Mesendoderm (in vitro differentiated cells): ENCODE results near the gene C17orf58.
A peak's percentile ranks its signal among the peaks of the same experiment; 100 is the strongest.
"Not testable (repeated sequence)": the region's sequence is repeated elsewhere in the genome, so short reads cannot be mapped to it uniquely, and the experiment has no call there.

ENCODE experiments used
- DNase-seq: peaks from one replicate; pipeline ENCODE4 v3.0.0; 2013
- H2AK5ac ChIP-seq: 2 replicates; pipeline ENCODE4 v1.6.1; 2013; ENCODE audit warnings: low read length, inconsistent platforms
- H2BK120ac ChIP-seq: 2 replicates; pipeline ENCODE4 v1.6.1; 2013; ENCODE audit warnings: low read depth, mild to moderate bottlenecking, low read length, moderate library complexity, mixed read lengths
- H2BK15ac ChIP-seq: replicated peaks from 2 replicates; pipeline ENCODE4 v1.6.1; 2013; ENCODE audit warnings: low read depth, mild to moderate bottlenecking, moderate library complexity
- H2BK5ac ChIP-seq: 2 replicates; pipeline ENCODE4 v1.6.1; 2013; ENCODE audit warnings: low read length, inconsistent platforms
- H3K18ac ChIP-seq: 2 replicates; pipeline ENCODE4 v1.6.1; 2013; ENCODE audit warnings: mild to moderate bottlenecking, low read length, mixed read lengths
- H3K23ac ChIP-seq: one replicate; pipeline ENCODE4 v1.6.1; 2013; ENCODE audit warnings: low read length
- H3K27ac ChIP-seq: 2 replicates; pipeline ENCODE4 v1.5.1; 2013; ENCODE audit warnings: low read depth, mild to moderate bottlenecking, inconsistent platforms, low read length, moderate library complexity
- H3K27me3 ChIP-seq: 2 replicates; pipeline ENCODE4 v1.6.1; 2013; ENCODE audit warnings: low read length, control low read depth, mild to moderate bottlenecking, inconsistent platforms; ENCODE audit not compliant: insufficient read depth, poor library complexity
- H3K36me3 ChIP-seq: 2 replicates; pipeline ENCODE4 v1.6.1; 2013; ENCODE audit warnings: low read length, inconsistent platforms; ENCODE audit not compliant: control insufficient read depth, insufficient read depth
- H3K4ac ChIP-seq: one replicate; pipeline ENCODE4 v1.6.1; 2013; ENCODE audit warnings: low read depth, mild to moderate bottlenecking, low read length, moderate library complexity
- H3K4me1 ChIP-seq: 2 replicates; pipeline ENCODE4 v1.6.1; 2013; ENCODE audit warnings: low read depth, low read length, inconsistent platforms; ENCODE audit not compliant: control insufficient read depth
- H3K4me2 ChIP-seq: 2 replicates; pipeline ENCODE4 v1.6.1; 2013; ENCODE audit warnings: low read length
- H3K4me3 ChIP-seq: 2 replicates; pipeline ENCODE4 v1.5.1; 2013; ENCODE audit warnings: mild to moderate bottlenecking, low read length
- H3K56ac ChIP-seq: one replicate; pipeline ENCODE4 v1.6.1; 2013; ENCODE audit warnings: low read length
- H3K79me1 ChIP-seq: 2 replicates; pipeline ENCODE4 v1.6.1; 2013; ENCODE audit warnings: low read length, inconsistent platforms
- H3K79me2 ChIP-seq: 2 replicates; pipeline ENCODE4 v1.6.1; 2013; ENCODE audit warnings: mild to moderate bottlenecking, low read length; ENCODE audit not compliant: control insufficient read depth, insufficient read depth
- H3K9ac ChIP-seq: 2 replicates; pipeline ENCODE4 v1.6.1; 2013; ENCODE audit warnings: low read length, inconsistent platforms
- H4K5ac ChIP-seq: one replicate; pipeline ENCODE4 v1.6.1; 2013; ENCODE audit warnings: low read length
- H4K8ac ChIP-seq: one replicate; pipeline ENCODE4 v1.6.1; 2013; ENCODE audit warnings: low read depth, mild to moderate bottlenecking, control low read depth, low read length, moderate library complexity
- WGBS: extraction: QIAGEN DNeasy Blood & Tissue Kit; methylation state at CpG from one replicate; pipeline ENCODE4 v1.1.7; 2013; ENCODE audit warnings: low lambda C conversion rate, missing lambda C conversion rate; ENCODE audit not compliant: insufficient coverage; ENCODE audit errors: extremely low coverage; 5-methylcytosine and 5-hydroxymethylcytosine counted together

Gene C17orf58

DNA sequence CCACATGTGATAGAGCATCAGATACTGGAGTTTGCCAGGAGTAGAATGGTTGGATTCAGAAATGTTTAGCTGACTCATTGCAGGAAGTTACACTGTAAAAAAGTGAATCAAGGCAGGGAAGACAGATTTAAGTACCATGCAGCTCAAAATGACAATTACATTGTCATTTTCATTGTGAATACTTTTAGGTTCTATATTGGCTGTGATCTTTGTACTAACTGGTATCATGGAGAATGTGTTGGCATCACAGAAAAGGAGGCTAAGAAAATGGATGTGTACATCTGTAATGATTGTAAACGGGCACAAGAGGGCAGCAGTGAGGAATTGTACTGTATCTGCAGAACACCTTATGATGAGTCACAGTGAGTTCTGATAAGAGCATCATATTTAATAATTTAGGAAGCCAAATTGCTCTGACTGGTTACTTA lies 33.1 kb downstream of the C17orf58 start:
- H2AK5ac ChIP-seq, H3K79me1 ChIP-seq, H3K4me1 ChIP-seq, H3K27ac ChIP-seq, H3K18ac ChIP-seq, H3K4ac ChIP-seq, H4K5ac ChIP-seq, H3K79me2 ChIP-seq, H4K8ac ChIP-seq, H2BK15ac ChIP-seq, H3K4me3 ChIP-seq, H3K9ac ChIP-seq, H2BK5ac ChIP-seq, H2BK120ac ChIP-seq, H3K27me3 ChIP-seq, H3K56ac ChIP-seq, H3K23ac ChIP-seq, H3K4me2 ChIP-seq, H3K36me3 ChIP-seq: not testable (repeated sequence)
- DNase-seq, result peak; percentile 55
- WGBS, result no CpG with 5 or more reads among the region's 1 CpG

DNA sequence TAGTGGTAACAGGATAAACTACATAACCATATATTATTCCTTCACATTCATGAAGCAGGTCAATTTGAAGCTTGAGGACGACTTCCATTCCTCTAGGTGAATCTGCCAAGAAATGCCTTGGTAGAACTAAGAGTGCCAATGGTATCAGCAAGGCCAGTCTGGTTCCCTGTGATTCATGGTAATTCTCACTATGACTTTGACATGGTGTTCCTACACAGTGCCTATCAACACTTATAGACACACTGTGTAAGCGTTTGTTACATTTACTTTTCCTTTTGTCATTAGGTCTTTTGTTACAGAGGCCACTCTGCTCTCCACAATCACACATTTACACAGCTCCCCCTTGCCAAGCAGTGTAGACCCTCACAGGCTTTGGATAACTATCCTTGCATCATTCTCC lies 34.1 kb downstream of the C17orf58 start:
- not testable (repeated sequence) for H3K27me3 ChIP-seq, H2BK120ac ChIP-seq, H3K4me2 ChIP-seq, H4K8ac ChIP-seq, H3K4me1 ChIP-seq, H2BK15ac ChIP-seq, H3K18ac ChIP-seq, H2AK5ac ChIP-seq, H3K79me1 ChIP-seq, H3K56ac ChIP-seq, H3K79me2 ChIP-seq, H3K9ac ChIP-seq, H2BK5ac ChIP-seq, H4K5ac ChIP-seq, H3K27ac ChIP-seq, H3K23ac ChIP-seq, H3K4ac ChIP-seq, H3K4me3 ChIP-seq, DNase-seq, H3K36me3 ChIP-seq
- no CpG with 5 or more reads among the region's 2 CpGs for WGBS

DNA sequence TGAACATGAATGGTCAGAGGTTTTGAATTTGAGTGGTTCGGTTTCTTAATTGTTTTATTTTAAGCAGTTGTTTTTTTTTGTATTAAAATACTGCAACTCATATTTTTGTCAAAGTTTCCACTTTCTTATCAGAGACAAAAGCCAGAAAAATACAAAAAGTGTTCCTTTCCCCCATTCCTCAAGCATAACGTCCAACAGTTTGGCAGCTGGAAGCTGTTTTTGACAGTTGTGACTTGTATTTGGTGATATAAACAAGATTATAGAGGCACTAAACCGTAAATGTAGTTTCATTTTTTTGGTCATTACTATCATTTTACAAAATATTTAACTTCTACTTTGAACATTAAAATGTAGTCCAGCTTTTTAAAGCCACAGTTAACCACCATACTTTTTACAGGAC lies 36.0 kb downstream of the C17orf58 start:
- not testable (repeated sequence) for H2BK15ac ChIP-seq, H3K4ac ChIP-seq, H3K27ac ChIP-seq, H2BK120ac ChIP-seq, H4K8ac ChIP-seq, H2AK5ac ChIP-seq, H3K4me1 ChIP-seq, DNase-seq, H3K23ac ChIP-seq, H3K56ac ChIP-seq, H3K4me3 ChIP-seq, H2BK5ac ChIP-seq, H3K27me3 ChIP-seq, H3K36me3 ChIP-seq, H3K4me2 ChIP-seq, H3K18ac ChIP-seq, H3K79me1 ChIP-seq, H3K9ac ChIP-seq, H4K5ac ChIP-seq, H3K79me2 ChIP-seq
- whole genome bisulfite sequencing, result no CpG with 5 or more reads among the region's 3 CpGs

DNA sequence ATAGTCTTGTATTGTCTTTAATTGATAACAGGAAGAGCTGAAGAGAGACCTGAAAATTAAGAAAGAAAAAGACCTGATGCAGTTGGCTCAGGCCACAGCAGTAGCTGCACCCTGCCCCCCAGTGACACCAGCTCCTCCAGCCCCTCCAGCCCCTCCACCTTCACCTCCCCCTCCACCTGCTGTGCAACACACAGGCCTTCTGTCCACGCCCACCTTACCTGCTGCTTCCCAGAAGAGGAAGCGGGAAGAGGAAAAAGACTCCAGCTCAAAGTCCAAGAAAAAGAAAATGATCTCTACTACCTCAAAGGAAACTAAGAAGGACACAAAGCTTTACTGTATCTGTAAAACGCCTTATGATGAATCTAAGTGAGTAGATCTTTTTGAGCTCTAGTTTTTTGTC lies 36.8 kb downstream of the C17orf58 start:
- Histone ChIP-seq H3K4me2 (no peak overlapping the region), H3K56ac (no peak overlapping the region), H3K18ac (no peak overlapping the region), H3K9ac (no peak overlapping the region), H4K8ac (no peak overlapping the region), H3K79me2 (no peaks in the 10 kb centered on the region), H4K5ac (no peak overlapping the region), H2BK120ac (no peak overlapping the region), H2BK5ac (no peak overlapping the region), H2AK5ac (no peak overlapping the region), H3K4me1 (no peaks in the 10 kb centered on the region), H3K4ac (no peak overlapping the region), H3K79me1 (no peaks in the 10 kb centered on the region), H3K27me3 (no peaks in the 10 kb centered on the region), H3K36me3 (peaks cover 2% of the 10 kb centered on the region), H3K23ac (no peak overlapping the region), H3K4me3 (no peak overlapping the region), H3K27ac (no peak overlapping the region), H2BK15ac (no peak overlapping the region)
- no CpG with 5 or more reads among the region's 3 CpGs for WGBS
- DNase-seq, result peak; percentile 14

DNA sequence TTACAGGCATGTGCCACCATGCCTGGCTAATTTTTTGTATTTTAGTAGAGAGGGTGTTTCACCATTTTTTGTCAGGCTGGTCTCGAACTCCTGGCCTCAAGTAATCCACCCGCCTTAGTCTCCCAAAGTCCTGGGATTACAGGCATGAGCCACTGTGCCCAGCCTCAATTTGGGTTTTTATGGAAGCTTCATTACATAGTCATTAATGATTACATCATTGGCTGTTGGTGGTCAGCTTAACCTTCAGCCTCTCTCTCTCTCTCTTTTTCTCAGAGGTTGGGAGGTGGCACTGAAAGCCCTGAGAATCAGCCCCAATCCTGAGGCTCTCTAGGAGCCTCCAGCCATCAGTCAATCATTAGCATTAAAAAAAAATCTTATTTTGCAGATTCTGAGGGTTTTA lies 45.3 kb downstream of the C17orf58 start:
- peaks cover 7% of the 10 kb centered on the region for H3K36me3 ChIP-seq
- WGBS, result no CpG with 5 or more reads among the region's 2 CpGs

DNA sequence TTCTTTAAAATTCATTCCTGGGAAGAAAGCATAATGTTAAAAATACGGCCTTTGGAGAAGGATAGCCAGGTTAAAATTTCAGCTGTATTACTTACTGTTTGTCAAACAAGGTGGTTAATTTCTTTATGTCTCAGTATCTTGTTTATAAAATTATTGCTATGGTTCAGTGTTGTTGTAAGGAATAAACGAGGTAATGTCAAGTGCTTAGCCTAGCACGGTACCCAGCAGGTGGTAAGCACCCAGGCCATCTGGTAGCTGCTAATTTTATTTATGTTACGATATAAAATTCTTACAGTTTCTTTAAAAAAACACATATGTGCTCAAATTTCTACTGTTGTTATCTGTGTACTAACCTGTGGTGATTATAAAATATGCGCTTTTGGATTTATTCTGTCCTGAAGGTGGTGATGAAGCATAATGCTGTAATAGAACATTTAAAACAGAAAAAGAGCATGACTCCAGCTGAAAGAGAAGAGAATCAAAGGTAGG lies 48.9 kb downstream of the C17orf58 start:
- Histone ChIP-seq H3K56ac (no peak overlapping the region), H3K18ac (no peak overlapping the region), H4K5ac (no peak overlapping the region), H3K36me3 (peaks cover 20% of the 10 kb centered on the region), H2BK120ac (no peak overlapping the region), H3K79me2 (no peaks in the 10 kb centered on the region), H3K23ac (no peak overlapping the region), H3K9ac (no peak overlapping the region), H3K27ac (no peak overlapping the region), H3K4me2 (no peak overlapping the region), H3K79me1 (peaks cover 1% of the 10 kb centered on the region), H2BK5ac (no peak overlapping the region), H3K4me3 (no peak overlapping the region), H2AK5ac (no peak overlapping the region), H4K8ac (no peak overlapping the region), H2BK15ac (no peak overlapping the region), H3K4ac (no peak overlapping the region), H3K27me3 (no peaks in the 10 kb centered on the region), H3K4me1 (no peaks in the 10 kb centered on the region)
- no peak for DNase-seq
- no CpG with 5 or more reads among the region's 5 CpGs for WGBS

More for the DNA sequence above, 45.3 kb downstream of the C17orf58 start:
- Histone ChIP-seq H3K4ac (no peak overlapping the region), H4K5ac (no peak overlapping the region), H3K18ac (no peak overlapping the region), H3K4me3 (no peak overlapping the region), H4K8ac (no peak overlapping the region), H3K4me1 (no peaks in the 10 kb centered on the region), H3K4me2 (no peak overlapping the region), H2BK120ac (no peak overlapping the region), H3K27ac (no peak overlapping the region), H3K79me2 (no peaks in the 10 kb centered on the region), H3K79me1 (peaks cover 1% of the 10 kb centered on the region), H2BK15ac (no peak overlapping the region), H2AK5ac (no peak overlapping the region), H2BK5ac (no peak overlapping the region), H3K23ac (no peak overlapping the region), H3K27me3 (no peaks in the 10 kb centered on the region), H3K9ac (no peak overlapping the region), H3K56ac (no peak overlapping the region)
- DNase-seq, result no peak
